HT1080 (cell line): ENCODE data around the gene LSP1. TPM values are rescaled to one million over a fixed set of nuclear protein-coding genes. Genes with fewer than 3 reads are reported as not detected.
"Not testable (repeated sequence)": the region's sequence is repeated elsewhere in the genome, so short reads cannot be mapped to it uniquely, and the experiment has no call there.

ENCODE experiments used
- DNase-seq: peaks from one replicate; pipeline ENCODE4 v3.0.0-alpha.2; 2015; ENCODE audit warnings: low read depth
- total RNA-seq: library from RNA; depleted of rRNA; stranded (reverse); fragments of >200 nt; shearing (Covaris generic); gene quantifications from 2 replicates; pipeline ENCODE4 v1.2.3, GENCODE V29; 2014

The LSP1 gene
- total RNA-seq, 1 experiment from 2014 or later = 1.2 TPM

GRCh38 chr11:1862588-1863351 lies 9.9 kb downstream of the LSP1 start:
- DNase-seq = peak; percentile 85

- peak; percentile 89 for DNase-seq
These were observed 10.7 kb downstream of the LSP1 start for GRCh38 chr11:1863352-1864216.

- DNase-seq = no peak
These were observed 11.3 kb downstream of the LSP1 start for GRCh38 chr11:1864231-1864630.

- no peak for DNase-seq
These were observed 12.2 kb downstream of the LSP1 start for GRCh38 chr11:1864831-1865665.

GRCh38 chr11:1866226-1866625 lies 13.3 kb downstream of the LSP1 start:
- DNase-seq = no peak

- DNase-seq = no peak
These were observed 13.9 kb downstream of the LSP1 start for GRCh38 chr11:1866776-1867175.

- DNase-seq = no peak
These were observed 14.5 kb downstream of the LSP1 start for GRCh38 chr11:1867381-1867780.

GRCh38 chr11:1868056-1868635 lies 15.3 kb downstream of the LSP1 start:
- DNase-seq = no peak

- DNase-seq = no peak
These were observed 15.9 kb downstream of the LSP1 start for GRCh38 chr11:1868636-1869291.

GRCh38 chr11:1869427-1870325 lies 16.8 kb downstream of the LSP1 start:
- peak; percentile 22 for DNase-seq

GRCh38 chr11:1870326-1870696 lies 17.4 kb downstream of the LSP1 start:
- DNase-seq = no peak

GRCh38 chr11:1870721-1871466 lies 18.0 kb downstream of the LSP1 start:
- DNase-seq = no peak

- no peak for DNase-seq
These were observed 18.6 kb downstream of the LSP1 start for GRCh38 chr11:1871531-1871930.

- no peak for DNase-seq
These were observed 19.5 kb downstream of the LSP1 start for GRCh38 chr11:1872267-1872985.

- DNase-seq = peak; percentile 17
These were observed 20.3 kb downstream of the LSP1 start for GRCh38 chr11:1873048-1873812.

- not testable (repeated sequence) for DNase-seq
These were observed 20.9 kb downstream of the LSP1 start for GRCh38 chr11:1873813-1874150.

- not testable (repeated sequence) for DNase-seq
These were observed 21.7 kb downstream of the LSP1 start for GRCh38 chr11:1874441-1875092.
